ENCODE data around the gene LRRC71. TPM values are rescaled to one million over a fixed set of nuclear protein-coding genes. Genes with fewer than 3 reads are reported as not detected.

The LRRC71 gene
- total and polyA plus RNA-seq, 2 experiments from 2014 or later: 0.24 TPM; not detected in 1

DNA sequence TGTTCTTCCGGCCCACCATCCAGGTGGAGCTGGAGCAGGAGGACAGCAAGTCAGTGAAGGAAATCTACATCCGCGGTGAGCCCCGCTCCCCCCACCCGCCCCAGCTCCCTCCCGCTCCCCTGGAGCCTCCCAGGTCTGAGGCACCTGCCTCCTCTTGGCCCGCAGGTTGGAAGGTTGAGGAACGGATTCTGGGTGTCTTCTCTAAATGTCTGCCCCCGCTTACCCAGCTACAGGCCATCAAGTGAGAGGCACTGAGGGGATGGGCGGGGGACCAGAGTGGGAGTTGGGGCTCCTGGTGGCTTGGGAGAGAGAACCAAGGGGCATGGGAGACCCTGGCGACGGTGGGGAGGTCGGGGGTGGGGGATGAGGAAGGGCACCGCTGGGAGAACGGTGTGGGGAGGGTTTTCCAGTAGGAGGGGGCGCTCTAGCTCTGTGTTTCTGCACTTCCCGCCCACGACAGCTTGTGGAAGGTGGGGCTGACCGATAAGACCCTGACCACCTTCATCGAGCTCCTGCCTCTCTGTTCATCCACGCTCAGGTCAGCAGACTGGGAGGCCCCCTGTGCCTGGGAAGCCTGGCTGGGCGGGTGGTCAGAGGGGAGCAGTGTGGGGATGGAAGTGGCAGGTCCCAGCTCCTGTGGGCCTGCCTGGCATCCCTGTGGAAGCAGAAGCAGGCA, 4.2 kb downstream of the LRRC71 start:
- Histone ChIP-seq H3K9me2 (ENCODE audit: insufficient read depth) (no peaks in the 10 kb centered on the region), H3K27ac (ENCODE audit: low read depth) (no peak overlapping the region), H3K79me2 (replicated peaks; ENCODE audit: insufficient read depth) (no peaks in the 10 kb centered on the region), H3K27me3 (ENCODE audit: insufficient read depth) (peaks cover 100% of the 10 kb centered on the region), H3K4me2 (peak overlapping the region; percentile 92), H3F3A (replicated peaks; ENCODE audit: low read depth) (peaks cover 9% of the 10 kb centered on the region; the same call in 1 of the 2 replicates), H3K36me3 (ENCODE audit: insufficient read depth) (no peaks in the 10 kb centered on the region), H2AFZ (peak overlapping the region; percentile 85; the same call in 1 of the 2 replicates), H3K4me1 (ENCODE audit: insufficient read depth) (peaks cover 18% of the 10 kb centered on the region; the same call in 1 of the 2 replicates), H3K4me3 (peak overlapping the region; percentile 69), H4K20me1 (replicated peaks; ENCODE audit: insufficient read depth) (0 out of 2 replicates have a peak, but pooled peaks cover 2% of the 10 kb centered on the region)
- peaks cover 96% of the 10 kb centered on the region for H3K27me3 Mint-ChIP-seq (ENCODE audit: insufficient read depth, low read depth, poor library complexity)
- H3K27ac Mint-ChIP-seq: no peak overlapping the region
- H3K4me3 Mint-ChIP-seq: peak overlapping the region; percentile 74
- no peaks in the 10 kb centered on the region; the same call in 1 of the 3 replicates for H3K9me3 Mint-ChIP-seq
- ATAC-seq (no peak), DNase-seq (ENCODE audit: low spot score) (peak; percentile 63)
- TF ChIP-seq, protein P1, sequence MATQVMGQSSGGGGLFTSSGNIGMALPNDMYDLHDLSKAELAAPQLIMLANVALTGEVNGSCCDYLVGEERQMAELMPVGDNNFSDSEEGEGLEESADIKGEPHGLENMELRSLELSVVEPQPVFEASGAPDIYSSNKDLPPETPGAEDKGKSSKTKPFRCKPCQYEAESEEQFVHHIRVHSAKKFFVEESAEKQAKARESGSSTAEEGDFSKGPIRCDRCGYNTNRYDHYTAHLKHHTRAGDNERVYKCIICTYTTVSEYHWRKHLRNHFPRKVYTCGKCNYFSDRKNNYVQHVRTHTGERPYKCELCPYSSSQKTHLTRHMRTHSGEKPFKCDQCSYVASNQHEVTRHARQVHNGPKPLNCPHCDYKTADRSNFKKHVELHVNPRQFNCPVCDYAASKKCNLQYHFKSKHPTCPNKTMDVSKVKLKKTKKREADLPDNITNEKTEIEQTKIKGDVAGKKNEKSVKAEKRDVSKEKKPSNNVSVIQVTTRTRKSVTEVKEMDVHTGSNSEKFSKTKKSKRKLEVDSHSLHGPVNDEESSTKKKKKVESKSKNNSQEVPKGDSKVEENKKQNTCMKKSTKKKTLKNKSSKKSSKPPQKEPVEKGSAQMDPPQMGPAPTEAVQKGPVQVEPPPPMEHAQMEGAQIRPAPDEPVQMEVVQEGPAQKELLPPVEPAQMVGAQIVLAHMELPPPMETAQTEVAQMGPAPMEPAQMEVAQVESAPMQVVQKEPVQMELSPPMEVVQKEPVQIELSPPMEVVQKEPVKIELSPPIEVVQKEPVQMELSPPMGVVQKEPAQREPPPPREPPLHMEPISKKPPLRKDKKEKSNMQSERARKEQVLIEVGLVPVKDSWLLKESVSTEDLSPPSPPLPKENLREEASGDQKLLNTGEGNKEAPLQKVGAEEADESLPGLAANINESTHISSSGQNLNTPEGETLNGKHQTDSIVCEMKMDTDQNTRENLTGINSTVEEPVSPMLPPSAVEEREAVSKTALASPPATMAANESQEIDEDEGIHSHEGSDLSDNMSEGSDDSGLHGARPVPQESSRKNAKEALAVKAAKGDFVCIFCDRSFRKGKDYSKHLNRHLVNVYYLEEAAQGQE (IDR thresholded peaks at IDR 0.05; ENCODE audit: unreplicated experiment): no peak
- TF ChIP-seq EZH2 (IDR thresholded peaks at IDR 0.05; ENCODE audit: low read depth, unreplicated experiment) (peak; percentile 70), ZNF114 (CRISPR knock-in tag; IDR thresholded peaks at IDR 0.05) (no peak)
- TF ChIP-seq, protein P2, sequence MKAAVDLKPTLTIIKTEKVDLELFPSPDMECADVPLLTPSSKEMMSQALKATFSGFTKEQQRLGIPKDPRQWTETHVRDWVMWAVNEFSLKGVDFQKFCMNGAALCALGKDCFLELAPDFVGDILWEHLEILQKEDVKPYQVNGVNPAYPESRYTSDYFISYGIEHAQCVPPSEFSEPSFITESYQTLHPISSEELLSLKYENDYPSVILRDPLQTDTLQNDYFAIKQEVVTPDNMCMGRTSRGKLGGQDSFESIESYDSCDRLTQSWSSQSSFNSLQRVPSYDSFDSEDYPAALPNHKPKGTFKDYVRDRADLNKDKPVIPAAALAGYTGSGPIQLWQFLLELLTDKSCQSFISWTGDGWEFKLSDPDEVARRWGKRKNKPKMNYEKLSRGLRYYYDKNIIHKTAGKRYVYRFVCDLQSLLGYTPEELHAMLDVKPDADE (IDR thresholded peaks at IDR 0.05): no peak
- TF ChIP-seq, protein P3, sequence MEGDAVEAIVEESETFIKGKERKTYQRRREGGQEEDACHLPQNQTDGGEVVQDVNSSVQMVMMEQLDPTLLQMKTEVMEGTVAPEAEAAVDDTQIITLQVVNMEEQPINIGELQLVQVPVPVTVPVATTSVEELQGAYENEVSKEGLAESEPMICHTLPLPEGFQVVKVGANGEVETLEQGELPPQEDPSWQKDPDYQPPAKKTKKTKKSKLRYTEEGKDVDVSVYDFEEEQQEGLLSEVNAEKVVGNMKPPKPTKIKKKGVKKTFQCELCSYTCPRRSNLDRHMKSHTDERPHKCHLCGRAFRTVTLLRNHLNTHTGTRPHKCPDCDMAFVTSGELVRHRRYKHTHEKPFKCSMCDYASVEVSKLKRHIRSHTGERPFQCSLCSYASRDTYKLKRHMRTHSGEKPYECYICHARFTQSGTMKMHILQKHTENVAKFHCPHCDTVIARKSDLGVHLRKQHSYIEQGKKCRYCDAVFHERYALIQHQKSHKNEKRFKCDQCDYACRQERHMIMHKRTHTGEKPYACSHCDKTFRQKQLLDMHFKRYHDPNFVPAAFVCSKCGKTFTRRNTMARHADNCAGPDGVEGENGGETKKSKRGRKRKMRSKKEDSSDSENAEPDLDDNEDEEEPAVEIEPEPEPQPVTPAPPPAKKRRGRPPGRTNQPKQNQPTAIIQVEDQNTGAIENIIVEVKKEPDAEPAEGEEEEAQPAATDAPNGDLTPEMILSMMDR (conservative IDR thresholded peaks at IDR 0.05; ENCODE audit: low read depth in 2 of 2): 0 out of 4 replicates have a peak, but pooled peaks of 1 of the 2 experiments have one; percentile 3
- no peaks in the 10 kb centered on the region for H3K36me3 Mint-ChIP-seq (ENCODE audit: low read depth)
- peaks cover 25% of the 10 kb centered on the region for H3K4me1 Mint-ChIP-seq

Data from GM23338 (cell line).